Immature natural killer cell (primary cell): ENCODE measurements around the gene MEIS2. TPM values are rescaled to one million over a fixed set of nuclear protein-coding genes. Genes with fewer than 3 reads are reported as not detected.

Experiments
- DNase-seq, 3 donors: peaks; one replicate each; pipeline ENCODE4 v3.0.0; 2022; ENCODE audit warnings: mixed read lengths in 1 of 3
- H3K27ac Mint-ChIP-seq, 6 donors: one replicate each; pipeline ENCODE4 v1.8.0; 2020; ENCODE audit warnings: mixed read lengths in 6 of 6, mild to moderate bottlenecking in 5 of 6, inconsistent platforms in 4 of 6, moderate library complexity in 3 of 6
- H3K27me3 Mint-ChIP-seq, 3 donors: one replicate each; pipeline ENCODE4 v1.8.0; 2020 to 2021; ENCODE audit warnings: low read depth in 3 of 3, mild to moderate bottlenecking in 3 of 3, mixed read lengths in 3 of 3, moderate library complexity in 3 of 3, inconsistent platforms in 1 of 3
- H3K36me3 Mint-ChIP-seq, 3 donors: one replicate each; pipeline ENCODE4 v1.8.0; 2020; ENCODE audit warnings: mixed read lengths in 3 of 3, inconsistent platforms in 2 of 3, mild to moderate bottlenecking in 2 of 3
- H3K4me1 Mint-ChIP-seq, 2 donors: one replicate each; pipeline ENCODE4 v1.8.0; 2020; ENCODE audit warnings: inconsistent platforms in 2 of 2, mild to moderate bottlenecking in 2 of 2, mixed read lengths in 2 of 2, moderate library complexity in 1 of 2
- H3K4me3 Mint-ChIP-seq, 5 donors: one replicate each; pipeline ENCODE4 v1.8.0; 2020; ENCODE audit warnings: mild to moderate bottlenecking in 5 of 5, mixed read lengths in 5 of 5, inconsistent platforms in 3 of 5, moderate library complexity in 3 of 5
- H3K9me3 Mint-ChIP-seq, 6 donors: one replicate each; pipeline ENCODE4 v1.8.0; 2020; ENCODE audit warnings: mild to moderate bottlenecking in 6 of 6, mixed read lengths in 6 of 6, inconsistent platforms in 4 of 6, moderate library complexity in 3 of 6
- polyA plus RNA-seq, 3 donors: library from polyadenylated mRNA; unstranded; fragments of 300-500 nt; fragmentation: Illumina TruSeq; gene quantifications; one replicate each; pipeline ENCODE4 v1.2.3, GENCODE V29; 2021

The MEIS2 gene
- polyA plus RNA-seq, 3 donors from 2014 or later: not detected

DNA sequence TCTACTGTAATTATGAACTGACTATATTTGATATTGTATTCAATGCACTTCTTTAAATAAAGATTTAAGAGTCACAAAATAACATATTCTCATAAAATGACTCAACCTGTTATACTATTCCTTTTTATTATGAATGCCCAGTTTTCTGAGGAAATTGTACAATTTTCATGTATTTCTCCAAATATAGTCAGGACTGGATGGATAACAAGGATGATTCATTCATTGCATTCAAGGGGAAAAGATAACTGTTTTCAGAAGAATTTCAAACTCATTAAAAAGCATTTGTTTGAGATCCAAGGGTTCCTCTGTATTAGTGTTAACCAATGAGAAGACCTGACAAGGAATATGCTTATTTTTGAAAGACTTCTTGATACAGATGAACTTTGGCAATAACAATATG lies 163.7 kb downstream of the MEIS2 start:
- Mint-ChIP-seq H3K27me3 (peaks cover 0 to 2% (median 0%) of the 10 kb centered on the region in 3 donors), H3K9me3 (peaks cover 0 to 23% (median 4%) of the 10 kb centered on the region in 6 donors), H3K4me1 (no peaks in the 10 kb centered on the region), H3K4me3 (no peak overlapping the region), H3K36me3 (no peaks in the 10 kb centered on the region), H3K27ac (no peak overlapping the region)
- DNase-seq: no peak

DNA sequence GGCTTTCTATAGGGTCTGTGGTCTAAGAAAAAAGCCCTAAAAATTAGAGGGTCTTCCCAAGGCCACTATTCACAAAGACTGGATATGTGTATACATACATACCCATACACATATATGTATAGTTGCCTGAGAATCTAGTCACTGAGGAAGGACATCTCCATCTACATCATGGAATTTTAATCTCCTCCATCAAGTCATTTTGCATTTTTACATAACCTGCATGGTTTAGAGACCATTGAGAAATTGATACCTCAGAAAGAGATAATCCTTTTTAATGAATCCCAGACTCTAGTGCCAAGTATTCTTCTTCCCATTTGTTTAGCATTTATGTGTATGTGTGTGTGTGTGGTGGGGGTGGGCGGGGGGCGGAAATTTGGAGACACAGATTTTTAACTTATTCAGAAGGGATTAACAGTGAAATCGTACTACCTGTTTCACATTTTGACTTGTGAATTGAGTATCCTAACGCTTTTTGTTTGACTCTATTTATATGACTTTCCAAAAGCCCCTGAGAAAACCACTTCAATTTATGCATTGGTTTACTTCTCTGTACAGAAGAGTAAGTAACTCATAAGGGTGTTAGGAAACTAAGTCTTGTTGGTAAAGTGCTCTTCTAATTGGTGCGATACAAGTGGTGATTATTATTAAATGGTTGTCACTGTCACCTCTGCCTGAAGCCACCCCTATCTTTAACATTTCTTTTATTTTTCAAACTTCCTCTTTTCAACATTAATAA lies 166.9 kb downstream of the MEIS2 start:
- Mint-ChIP-seq H3K4me1 (no peaks in the 10 kb centered on the region), H3K9me3 (peaks cover 0 to 12% (median 5%) of the 10 kb centered on the region in 6 donors)

DNA sequence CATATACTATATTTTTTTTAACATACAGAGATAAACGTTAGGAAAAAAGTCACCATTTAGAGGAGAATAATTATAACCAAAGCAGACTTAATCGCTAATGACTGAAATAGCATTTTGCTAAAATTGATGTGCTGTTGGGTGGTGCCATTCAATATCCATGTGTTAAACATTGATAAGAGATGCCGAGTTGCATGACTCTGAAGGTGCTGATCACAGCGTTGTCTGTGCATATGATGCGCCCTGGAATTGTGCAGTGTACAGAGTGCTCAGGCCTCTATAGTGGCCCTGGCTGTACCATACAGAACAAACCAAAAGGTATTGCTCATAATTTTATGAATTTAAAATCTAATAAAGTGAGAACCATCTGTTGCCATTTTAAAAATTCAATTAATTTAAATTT lies 168.3 kb downstream of the MEIS2 start:
- Mint-ChIP-seq H3K4me3 (no peak overlapping the region), H3K4me1 (no peaks in the 10 kb centered on the region), H3K27me3 (peaks cover 0 to 1% (median 0%) of the 10 kb centered on the region in 3 donors), H3K9me3 (peaks cover 1 to 7% (median 4%) of the 10 kb centered on the region in 6 donors), H3K36me3 (no peaks in the 10 kb centered on the region), H3K27ac (no peak overlapping the region)
- no peak for DNase-seq

More for the DNA sequence above, 166.9 kb downstream of the MEIS2 start:
- DNase-seq: no peak
- Mint-ChIP-seq H3K36me3 (no peaks in the 10 kb centered on the region), H3K4me3 (no peak overlapping the region), H3K27me3 (peaks cover 0 to 1% (median 0%) of the 10 kb centered on the region in 3 donors), H3K27ac (no peak overlapping the region)

DNA sequence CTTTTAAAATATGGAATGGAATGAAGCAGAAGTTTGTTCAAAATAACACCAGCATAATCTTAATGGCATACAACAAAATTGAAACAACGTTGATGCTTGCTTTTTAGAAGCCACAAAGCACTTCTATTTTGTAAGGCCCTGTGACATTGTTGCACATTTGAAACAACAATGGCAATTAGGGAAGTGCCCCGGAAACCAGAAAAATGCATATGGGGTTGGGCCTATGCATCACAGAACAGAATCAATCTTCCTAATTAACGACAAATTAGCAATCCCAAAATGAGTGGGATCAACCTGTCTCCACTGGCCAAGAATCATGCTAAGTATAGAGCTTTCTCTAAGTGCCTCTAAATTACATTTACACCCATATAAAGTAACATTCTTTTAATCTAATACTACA lies 168.9 kb downstream of the MEIS2 start:
- Mint-ChIP-seq H3K9me3 (peaks cover 4 to 13% (median 7%) of the 10 kb centered on the region in 6 donors), H3K27me3 (peaks cover 0 to 1% (median 0%) of the 10 kb centered on the region in 3 donors), H3K36me3 (no peaks in the 10 kb centered on the region), H3K27ac (no peak overlapping the region), H3K4me1 (no peaks in the 10 kb centered on the region), H3K4me3 (no peak overlapping the region)
- no peak for DNase-seq

DNA sequence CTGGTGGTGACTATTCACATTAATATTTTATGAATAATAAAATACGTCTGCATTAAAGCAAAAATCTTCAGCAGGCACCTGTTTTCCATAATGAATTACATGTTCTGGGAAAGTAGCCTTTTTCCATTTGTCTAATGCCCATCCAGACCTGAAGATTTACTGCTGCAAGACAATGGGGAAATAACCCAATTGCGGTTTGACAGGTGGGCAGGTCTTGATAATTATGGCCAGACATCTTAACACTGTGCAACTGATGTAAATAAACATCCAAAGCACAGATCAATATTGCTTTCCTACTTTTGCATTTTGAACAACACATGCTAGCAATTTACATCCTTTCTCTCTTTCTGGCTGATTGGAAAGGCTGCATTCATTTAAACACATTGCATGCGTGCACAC lies 173.9 kb downstream of the MEIS2 start:
- peaks cover 0 to 1% (median 0%) of the 10 kb centered on the region in 3 donors for H3K27me3 Mint-ChIP-seq
- H3K4me3 Mint-ChIP-seq: no peak overlapping the region
- peaks cover 5 to 15% (median 9%) of the 10 kb centered on the region in 6 donors for H3K9me3 Mint-ChIP-seq
- H3K4me1 Mint-ChIP-seq: no peaks in the 10 kb centered on the region
- DNase-seq: no peak
- H3K36me3 Mint-ChIP-seq: no peaks in the 10 kb centered on the region
- no peak overlapping the region for H3K27ac Mint-ChIP-seq

DNA sequence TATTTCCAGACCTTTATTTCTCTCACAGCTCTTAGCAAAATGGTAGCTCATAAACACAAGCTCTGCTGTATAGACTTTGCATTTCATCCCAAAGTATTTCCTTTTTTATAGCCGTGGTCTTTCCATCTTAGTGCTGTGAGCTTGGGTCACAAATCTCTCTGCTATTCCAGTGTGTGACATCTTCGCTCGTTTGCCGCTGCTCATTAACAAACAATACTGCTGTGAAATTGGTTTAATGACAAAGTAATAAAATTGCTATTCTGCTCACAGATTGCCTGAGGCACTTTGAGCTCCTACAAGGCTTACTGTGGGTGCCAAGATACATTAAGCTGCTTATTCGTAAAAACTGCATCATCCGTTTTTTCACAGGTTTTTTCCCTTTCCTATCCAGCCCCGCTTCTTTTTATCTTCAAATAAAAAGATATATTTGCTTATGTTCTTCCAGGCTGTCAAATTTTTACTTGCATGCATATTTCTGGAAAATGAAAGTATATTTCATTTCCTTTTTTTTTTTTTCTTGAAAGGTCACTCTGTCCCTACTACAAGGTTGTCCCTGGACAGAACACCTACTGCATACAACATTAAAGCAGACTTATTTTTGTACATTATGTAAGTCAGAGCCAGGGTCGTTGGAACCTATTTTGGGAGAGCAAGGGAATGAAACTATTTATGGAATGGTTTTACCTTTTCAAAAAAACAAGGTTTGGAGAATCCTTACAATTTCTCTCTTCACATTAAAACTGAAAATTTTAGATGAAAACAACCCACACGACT lies 174.5 kb downstream of the MEIS2 start:
- Mint-ChIP-seq H3K27me3 (no peaks in the 10 kb centered on the region), H3K4me3 (no peak overlapping the region), H3K27ac (no peak overlapping the region), H3K4me1 (no peaks in the 10 kb centered on the region), H3K36me3 (no peaks in the 10 kb centered on the region), H3K9me3 (peaks cover 5 to 15% (median 8%) of the 10 kb centered on the region in 6 donors)
- no peak for DNase-seq

DNA sequence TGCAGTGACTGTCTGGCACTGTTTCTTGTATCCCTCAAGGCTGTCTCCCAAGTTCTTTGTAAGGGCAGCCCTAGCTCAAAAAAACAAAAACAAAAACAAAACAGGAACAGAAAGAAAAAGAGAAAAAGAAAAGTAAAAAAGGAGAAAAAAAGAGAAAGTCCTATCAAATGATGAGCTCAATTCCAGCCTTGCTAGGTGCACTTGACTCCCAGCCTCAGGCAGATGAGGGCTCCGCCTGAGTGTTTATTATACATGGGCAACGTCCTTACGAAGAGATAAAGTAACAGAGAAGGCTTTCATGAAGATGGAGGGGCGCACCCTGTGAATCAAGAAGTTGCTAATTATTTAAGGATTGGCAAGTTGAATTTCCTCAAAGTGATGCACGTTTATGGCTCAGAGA lies 175.3 kb downstream of the MEIS2 start:
- Mint-ChIP-seq H3K27me3 (no peaks in the 10 kb centered on the region), H3K36me3 (no peaks in the 10 kb centered on the region), H3K4me3 (no peak overlapping the region), H3K9me3 (peaks cover 5 to 15% (median 8%) of the 10 kb centered on the region in 6 donors), H3K27ac (no peak overlapping the region), H3K4me1 (no peaks in the 10 kb centered on the region)
- no peak for DNase-seq

DNA sequence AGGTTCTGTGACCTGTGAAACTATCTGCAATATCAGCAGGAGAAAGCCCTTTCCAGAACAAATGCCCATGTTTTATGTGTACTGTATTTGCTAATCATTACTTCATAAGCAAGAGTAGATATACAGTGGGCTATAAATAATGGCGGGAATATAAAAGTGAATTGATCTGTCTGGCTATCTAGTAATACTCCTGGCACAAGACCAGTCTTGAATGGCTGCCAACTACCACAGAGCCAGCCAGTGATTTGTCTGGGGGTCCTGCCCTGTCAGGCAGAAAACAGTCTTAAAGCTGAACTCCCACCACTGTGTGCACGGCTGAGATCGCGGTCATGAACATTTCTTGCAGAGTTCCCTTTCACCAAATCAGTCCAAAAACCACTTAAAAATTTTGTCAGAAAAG lies 176.3 kb downstream of the MEIS2 start:
- Mint-ChIP-seq H3K27me3 (no peaks in the 10 kb centered on the region), H3K9me3 (peaks cover 5 to 15% (median 8%) of the 10 kb centered on the region in 6 donors), H3K27ac (no peak overlapping the region)

DNA sequence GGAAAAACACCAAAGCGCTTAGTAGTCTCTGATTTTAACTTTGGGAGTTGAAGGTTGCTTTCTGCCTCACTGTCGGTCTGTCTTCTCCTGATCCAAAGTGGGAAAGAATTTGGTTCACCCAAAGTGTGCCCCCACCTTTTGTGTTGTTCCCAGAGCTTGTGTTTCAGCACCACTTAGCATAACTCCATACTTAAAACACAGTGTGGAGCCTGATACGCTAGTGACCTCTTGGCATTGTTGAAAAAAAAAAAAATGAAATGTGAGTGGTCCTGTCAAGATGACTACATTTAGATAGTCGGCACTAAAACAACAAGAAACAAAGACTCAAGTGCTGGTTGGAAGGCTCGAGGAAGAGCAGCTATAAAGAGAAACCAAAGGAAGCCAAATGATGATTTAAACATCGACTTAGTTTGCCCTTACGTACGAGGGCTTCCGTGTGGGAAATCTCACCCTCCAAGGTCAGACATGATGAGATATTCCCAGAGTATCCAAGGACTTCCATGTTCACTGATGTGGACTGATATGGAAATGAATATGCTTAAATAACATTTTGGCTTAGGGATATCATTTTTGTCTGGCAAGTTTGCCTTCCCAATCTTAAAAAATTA lies 178.8 kb downstream of the MEIS2 start:
- H3K9me3 Mint-ChIP-seq: peaks cover 0 to 13% (median 7%) of the 10 kb centered on the region in 6 donors
- no peaks in the 10 kb centered on the region for H3K27me3 Mint-ChIP-seq
- no peaks in the 10 kb centered on the region for H3K36me3 Mint-ChIP-seq
- H3K4me1 Mint-ChIP-seq: no peaks in the 10 kb centered on the region
- no peak overlapping the region for H3K4me3 Mint-ChIP-seq
- no peak for DNase-seq
- no peak overlapping the region for H3K27ac Mint-ChIP-seq

More for the DNA sequence above, 176.3 kb downstream of the MEIS2 start:
- DNase-seq: no peak
- Mint-ChIP-seq H3K4me3 (no peak overlapping the region), H3K4me1 (no peaks in the 10 kb centered on the region), H3K36me3 (no peaks in the 10 kb centered on the region)

DNA sequence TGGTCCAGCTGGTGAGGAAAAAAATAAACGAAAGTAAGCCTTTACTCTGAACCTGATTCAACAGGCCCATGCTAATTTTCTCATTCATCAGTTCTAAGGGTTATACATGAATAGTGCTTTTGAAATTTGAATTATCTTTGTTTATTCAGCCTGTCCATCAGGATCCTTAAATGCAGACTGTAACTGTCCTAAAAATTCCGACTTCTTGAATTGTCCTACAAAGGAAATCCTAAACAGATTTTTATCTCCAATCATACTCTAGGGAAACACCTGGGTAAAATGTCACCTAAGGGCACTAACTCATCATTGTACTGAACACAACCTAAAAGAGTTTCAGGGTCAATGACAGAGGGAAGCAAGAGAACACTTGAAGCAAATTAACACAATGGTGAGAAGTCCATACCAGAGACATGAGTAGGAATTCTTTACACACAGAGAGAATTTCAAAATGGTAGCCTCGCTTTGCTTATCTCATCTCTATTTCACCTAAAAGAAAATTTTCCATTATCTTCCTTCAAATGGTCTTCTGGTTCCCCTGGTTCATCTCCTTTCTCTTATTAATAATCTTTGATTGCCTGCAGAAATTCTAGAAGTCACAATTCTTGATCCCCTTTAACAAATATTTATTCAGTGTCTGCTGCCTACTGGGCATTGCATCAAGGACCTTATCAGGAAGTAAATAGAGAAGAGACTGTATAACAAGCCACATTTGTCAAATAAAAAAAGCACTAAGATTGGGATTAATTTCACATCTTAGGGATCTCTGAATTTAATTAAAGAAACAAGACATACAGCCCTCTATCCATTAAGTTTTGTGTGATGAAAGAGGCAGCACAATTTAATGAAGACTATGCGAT lies 182.7 kb downstream of the MEIS2 start:
- Mint-ChIP-seq H3K4me3 (no peak overlapping the region), H3K27me3 (no peaks in the 10 kb centered on the region)

DNA sequence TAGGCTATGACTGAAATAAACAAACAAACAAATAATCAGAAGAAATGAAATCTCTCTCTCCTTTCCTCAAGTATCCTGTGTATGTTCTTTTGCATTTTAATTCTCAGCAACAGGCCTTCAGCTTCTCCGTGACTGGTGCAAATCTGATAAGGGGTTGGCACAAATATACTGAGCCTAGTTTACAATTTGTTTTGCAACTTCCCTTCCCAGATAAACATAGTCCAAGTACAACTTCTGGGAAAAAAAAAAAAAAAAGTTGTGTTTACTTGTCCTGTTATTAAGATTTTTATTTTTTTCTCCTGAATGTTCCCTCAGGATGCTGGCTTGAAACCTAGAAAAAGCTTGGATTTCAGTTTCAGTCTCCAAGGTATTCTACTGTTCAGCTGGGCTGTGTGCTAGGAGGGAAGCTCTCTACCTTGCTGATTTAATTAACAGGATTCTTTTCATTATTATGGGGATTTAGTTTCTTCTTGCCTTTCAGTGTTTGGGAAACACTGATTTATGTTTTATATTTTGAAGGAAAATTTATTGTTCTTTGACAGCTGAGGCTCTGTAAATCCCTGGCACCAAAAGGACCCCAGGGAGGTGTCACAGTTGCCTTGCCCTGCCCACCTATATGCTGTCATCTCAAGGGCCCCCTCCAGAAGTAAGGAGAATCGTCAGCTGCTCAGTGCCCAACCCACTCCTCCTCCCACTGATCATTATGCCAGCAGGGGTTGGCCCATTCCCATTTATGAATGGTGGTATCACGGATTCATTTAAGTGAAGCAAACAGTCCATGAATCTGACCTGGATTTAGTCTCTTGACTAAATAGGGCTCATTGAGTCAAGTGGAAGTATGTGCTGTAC lies 185.2 kb downstream of the MEIS2 start:
- H3K27ac Mint-ChIP-seq: no peak overlapping the region
- H3K36me3 Mint-ChIP-seq: no peaks in the 10 kb centered on the region
- DNase-seq: no peak
- no peaks in the 10 kb centered on the region for H3K27me3 Mint-ChIP-seq
- no peaks in the 10 kb centered on the region for H3K4me1 Mint-ChIP-seq
- no peak overlapping the region for H3K4me3 Mint-ChIP-seq
- peaks cover 0 to 18% (median 3%) of the 10 kb centered on the region in 6 donors for H3K9me3 Mint-ChIP-seq

More for the DNA sequence above, 182.7 kb downstream of the MEIS2 start:
- H3K4me1 Mint-ChIP-seq: no peaks in the 10 kb centered on the region
- no peak for DNase-seq
- peaks cover 0 to 18% (median 3%) of the 10 kb centered on the region in 6 donors for H3K9me3 Mint-ChIP-seq
- H3K36me3 Mint-ChIP-seq: no peaks in the 10 kb centered on the region
- H3K27ac Mint-ChIP-seq: no peak overlapping the region

DNA sequence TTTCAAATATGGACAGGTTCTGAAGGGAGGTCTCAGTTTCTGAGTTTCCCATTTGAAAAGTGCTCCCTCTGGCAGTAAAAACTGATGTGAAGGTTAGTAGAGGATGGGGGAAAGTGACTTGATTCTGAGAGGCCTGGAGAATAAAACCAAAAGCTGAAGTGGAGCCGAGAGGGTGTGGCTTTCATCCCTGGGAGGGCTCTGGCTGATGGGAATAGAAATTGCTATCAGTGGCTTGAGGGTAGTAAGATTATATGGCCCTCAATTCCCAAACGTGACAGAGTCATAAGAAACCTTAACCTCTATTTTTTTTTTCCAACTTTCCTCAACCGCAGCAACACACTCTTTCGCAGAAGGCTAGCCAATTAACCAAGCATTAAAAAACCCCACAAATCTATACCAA lies 185.9 kb downstream of the MEIS2 start:
- Mint-ChIP-seq H3K27ac (no peak overlapping the region), H3K9me3 (peaks cover 0 to 18% (median 3%) of the 10 kb centered on the region in 6 donors), H3K36me3 (no peaks in the 10 kb centered on the region), H3K27me3 (no peaks in the 10 kb centered on the region), H3K4me3 (no peak overlapping the region), H3K4me1 (no peaks in the 10 kb centered on the region)
- no peak for DNase-seq

DNA sequence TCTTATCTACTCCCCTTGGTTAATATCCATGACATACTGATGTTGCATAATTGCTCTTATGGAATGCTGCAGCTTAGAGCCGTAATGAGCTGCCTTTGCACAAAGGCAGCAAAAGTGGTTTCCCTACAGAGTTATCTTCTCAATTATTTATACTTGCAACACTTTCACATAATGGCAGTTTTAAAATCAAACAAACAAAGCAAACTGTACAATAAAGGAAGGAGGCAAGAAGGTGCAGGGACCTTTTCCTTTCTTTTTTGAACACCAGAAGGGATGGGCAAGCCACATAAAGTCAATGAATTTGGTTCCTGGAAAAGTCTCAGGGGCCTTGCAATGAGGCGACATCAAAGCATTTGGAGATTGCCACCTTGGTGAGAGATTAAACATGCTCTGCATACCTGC lies 188.0 kb downstream of the MEIS2 start:
- Mint-ChIP-seq H3K27me3 (no peaks in the 10 kb centered on the region), H3K4me1 (no peaks in the 10 kb centered on the region), H3K27ac (no peak overlapping the region), H3K36me3 (no peaks in the 10 kb centered on the region), H3K4me3 (no peak overlapping the region), H3K9me3 (peaks cover 0 to 12% (median 4%) of the 10 kb centered on the region in 6 donors)
- no peak for DNase-seq
